ENCODE data around the gene ATM.
"Not testable (repeated sequence)": the region's sequence is repeated elsewhere in the genome, so short reads cannot be mapped to it uniquely, and the experiment has no call there.

Gene ATM

GRCh38 chr11:108246308-108246707 is 23.4 kb downstream of the ATM start:
- no peak for FAIRE-seq
- no peak for DNase-seq (ENCODE audit: insufficient read length)
- TF ChIP-seq POLR2AphosphoS5 (IDR thresholded peaks at IDR 0.05; ENCODE audit: low read depth, low read length) (no peak), POLR2A (IDR thresholded peaks at IDR 0.05; ENCODE audit: low read depth, low read length) (no peak), TAF1 (IDR thresholded peaks at IDR 0.05; ENCODE audit: borderline replicate concordance, low read depth, low read length) (no peak)

DNA sequence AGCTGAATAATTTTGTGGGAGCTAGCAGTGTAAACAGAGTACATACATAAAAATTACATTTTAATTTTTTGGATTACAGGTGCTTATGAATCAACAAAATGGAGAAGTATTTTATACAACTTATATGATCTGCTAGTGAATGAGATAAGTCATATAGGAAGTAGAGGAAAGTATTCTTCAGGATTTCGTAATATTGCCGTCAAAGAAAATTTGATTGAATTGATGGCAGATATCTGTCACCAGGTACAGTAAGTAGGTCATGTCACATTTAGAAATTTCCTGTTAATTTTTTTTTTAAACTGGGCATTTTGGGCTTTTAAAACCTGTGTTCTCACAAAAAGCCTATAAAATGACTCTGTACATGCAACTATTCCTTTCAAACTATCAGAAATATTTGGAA is 24.0 kb downstream of the ATM start:
- DNase-seq (ENCODE audit: insufficient read length) (no peak), FAIRE-seq (no peak)
- TF ChIP-seq POLR2A (IDR thresholded peaks at IDR 0.05; ENCODE audit: low read depth, low read length) (no peak), TAF1 (IDR thresholded peaks at IDR 0.05; ENCODE audit: borderline replicate concordance, low read depth, low read length) (no peak), POLR2AphosphoS5 (IDR thresholded peaks at IDR 0.05; ENCODE audit: low read depth, low read length) (no peak)

DNA sequence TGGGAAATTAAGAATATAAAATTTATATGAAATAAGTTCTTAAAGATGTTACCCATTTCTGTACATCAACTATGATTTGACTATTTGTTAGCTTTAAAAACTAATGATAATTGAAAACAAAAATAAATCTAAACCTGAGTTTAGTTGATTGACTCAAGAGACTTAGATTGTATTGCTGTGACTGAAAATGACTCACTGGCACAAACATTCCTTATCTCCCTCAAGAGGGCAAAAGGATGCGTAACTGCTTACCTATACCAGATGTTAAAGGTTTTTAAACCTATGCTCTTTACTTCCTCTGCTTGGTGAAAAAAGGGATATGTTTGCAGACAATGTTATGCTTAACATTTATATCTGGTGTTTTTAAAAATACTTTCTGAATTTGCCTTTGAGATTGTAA is 30.3 kb downstream of the ATM start:
- no peak for DNase-seq (ENCODE audit: insufficient read length)
- FAIRE-seq: no peak

DNA sequence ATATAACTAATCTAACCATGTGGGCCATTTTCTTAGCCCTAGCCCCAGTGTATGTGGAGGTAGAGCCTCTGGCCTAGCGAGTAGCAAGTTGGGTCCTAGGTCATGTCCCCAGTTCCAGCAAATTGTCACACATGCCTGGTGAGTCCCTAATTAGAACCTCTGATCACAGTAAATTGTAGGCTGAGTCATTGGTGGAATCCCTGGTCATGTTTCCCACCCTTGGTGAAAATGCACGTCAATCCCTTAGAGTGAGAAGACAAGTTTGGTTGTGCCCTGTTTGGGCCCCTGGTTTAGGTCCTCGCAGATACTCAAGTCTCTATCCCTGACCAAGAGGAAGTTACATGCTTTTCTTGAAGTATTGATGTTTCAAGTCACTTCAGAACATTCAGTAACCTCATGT is 46.7 kb downstream of the ATM start:
- FAIRE-seq: peak; percentile 53
- DNase-seq (ENCODE audit: insufficient read length): no peak
- TF ChIP-seq POLR2AphosphoS5 (IDR thresholded peaks at IDR 0.05; ENCODE audit: low read depth, low read length) (no peak), POLR2A (IDR thresholded peaks at IDR 0.05; ENCODE audit: low read depth, low read length) (no peak), TAF1 (IDR thresholded peaks at IDR 0.05; ENCODE audit: borderline replicate concordance, low read depth, low read length) (no peak)

More for the DNA sequence above, 30.3 kb downstream of the ATM start:
- TF ChIP-seq POLR2A (IDR thresholded peaks at IDR 0.05; ENCODE audit: low read depth, low read length): no peak
- no peak for TF ChIP-seq TAF1 (IDR thresholded peaks at IDR 0.05; ENCODE audit: borderline replicate concordance, low read depth, low read length)
- no peak for TF ChIP-seq POLR2AphosphoS5 (IDR thresholded peaks at IDR 0.05; ENCODE audit: low read depth, low read length)

- not testable (repeated sequence) for DNase-seq (ENCODE audit: insufficient read length); FAIRE-seq
These were observed 54.2 kb downstream of the ATM start for GRCh38 chr11:108276985-108277616.

DNA sequence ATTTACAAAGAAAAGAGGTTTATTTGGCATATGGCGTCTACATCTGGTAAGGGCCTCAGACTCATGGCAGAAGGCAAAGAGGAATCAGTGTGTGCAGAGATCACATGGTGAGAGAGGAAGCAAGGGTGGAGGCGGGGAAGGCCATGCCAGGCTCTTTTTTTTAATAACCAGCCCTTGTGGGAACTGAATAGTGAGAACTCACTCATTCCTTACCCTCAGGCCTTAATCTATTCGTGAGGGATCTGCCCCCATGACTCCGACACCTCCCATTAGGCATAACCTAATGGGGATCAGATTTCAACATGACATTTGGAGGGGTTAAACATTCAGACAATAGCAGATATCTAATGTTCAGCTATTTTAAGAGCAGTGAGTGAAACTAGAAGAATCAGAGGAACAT is 55.7 kb downstream of the ATM start:
- DNase-seq (ENCODE audit: insufficient read length) (no peak), FAIRE-seq (no peak)
- TF ChIP-seq TAF1 (IDR thresholded peaks at IDR 0.05; ENCODE audit: borderline replicate concordance, low read depth, low read length) (no peak), POLR2A (IDR thresholded peaks at IDR 0.05; ENCODE audit: low read depth, low read length) (no peak), POLR2AphosphoS5 (IDR thresholded peaks at IDR 0.05; ENCODE audit: low read depth, low read length) (no peak)

GRCh38 chr11:108278954-108279353 is 56.1 kb downstream of the ATM start:
- TF ChIP-seq POLR2AphosphoS5 (IDR thresholded peaks at IDR 0.05; ENCODE audit: low read depth, low read length): no peak
- no peak for TF ChIP-seq POLR2A (IDR thresholded peaks at IDR 0.05; ENCODE audit: low read depth, low read length)
- no peak for TF ChIP-seq TAF1 (IDR thresholded peaks at IDR 0.05; ENCODE audit: borderline replicate concordance, low read depth, low read length)
- FAIRE-seq (no peak), DNase-seq (ENCODE audit: insufficient read length) (no peak)

GRCh38 chr11:108286370-108286769 is 63.5 kb downstream of the ATM start:
- FAIRE-seq (peak; percentile 9), DNase-seq (ENCODE audit: insufficient read length) (no peak)
- TF ChIP-seq POLR2AphosphoS5 (IDR thresholded peaks at IDR 0.05; ENCODE audit: low read depth, low read length): no peak
- TF ChIP-seq POLR2A (IDR thresholded peaks at IDR 0.05; ENCODE audit: low read depth, low read length): no peak
- no peak for TF ChIP-seq TAF1 (IDR thresholded peaks at IDR 0.05; ENCODE audit: borderline replicate concordance, low read depth, low read length)

GRCh38 chr11:108286956-108287355 is 64.1 kb downstream of the ATM start:
- FAIRE-seq (no peak), DNase-seq (ENCODE audit: insufficient read length) (no peak)
- no peak for TF ChIP-seq POLR2A (IDR thresholded peaks at IDR 0.05; ENCODE audit: low read depth, low read length)
- TF ChIP-seq TAF1 (IDR thresholded peaks at IDR 0.05; ENCODE audit: borderline replicate concordance, low read depth, low read length): no peak
- TF ChIP-seq POLR2AphosphoS5 (IDR thresholded peaks at IDR 0.05; ENCODE audit: low read depth, low read length): no peak

- not testable (repeated sequence) for DNase-seq (ENCODE audit: insufficient read length); FAIRE-seq
These were observed 66.2 kb downstream of the ATM start for GRCh38 chr11:108289066-108289465.

- peak; percentile 84 for FAIRE-seq
These were observed 66.8 kb downstream of the ATM start for GRCh38 chr11:108289699-108290098.

DNA sequence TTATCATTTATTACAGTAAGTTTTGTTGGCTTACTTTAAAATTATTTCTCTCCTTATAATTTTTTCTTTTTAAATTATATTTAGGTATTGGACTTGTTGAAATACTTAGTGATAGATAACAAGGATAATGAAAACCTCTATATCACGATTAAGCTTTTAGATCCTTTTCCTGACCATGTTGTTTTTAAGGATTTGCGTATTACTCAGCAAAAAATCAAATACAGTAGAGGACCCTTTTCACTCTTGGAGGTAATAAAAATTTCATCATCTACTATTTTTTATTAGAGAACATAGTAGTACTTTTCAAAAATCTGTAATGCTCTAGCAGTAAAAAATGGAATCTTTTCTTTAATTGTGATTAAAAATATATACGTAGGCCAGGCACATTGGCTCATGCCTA is 70.4 kb downstream of the ATM start:
- DNase-seq (ENCODE audit: insufficient read length) (no peak), FAIRE-seq (no peak)
- TF ChIP-seq TAF1 (IDR thresholded peaks at IDR 0.05; ENCODE audit: borderline replicate concordance, low read depth, low read length) (no peak), POLR2AphosphoS5 (IDR thresholded peaks at IDR 0.05; ENCODE audit: low read depth, low read length) (no peak), POLR2A (IDR thresholded peaks at IDR 0.05; ENCODE audit: low read depth, low read length) (no peak)

More at GRCh38 chr11:108289699-108290098, 66.8 kb downstream of the ATM start:
- TF ChIP-seq POLR2AphosphoS5 (IDR thresholded peaks at IDR 0.05; ENCODE audit: low read depth, low read length) (no peak), POLR2A (IDR thresholded peaks at IDR 0.05; ENCODE audit: low read depth, low read length) (no peak), TAF1 (IDR thresholded peaks at IDR 0.05; ENCODE audit: borderline replicate concordance, low read depth, low read length) (no peak)
- DNase-seq (ENCODE audit: insufficient read length): no peak

All from GM12892 (cell line).